ENCODE measurements around the gene RNF26. TPM values are rescaled to one million over a fixed set of nuclear protein-coding genes. Genes with fewer than 3 reads are reported as not detected.

The RNF26 gene
- total and polyA plus RNA-seq, 5 experiments from 2014 or later = 19.8 to 45.9 (median 37.0) TPM

GRCh38 chr11:119305556-119306372 lies 28.6 kb upstream of the RNF26 start:
- H3K27me3 Mint-ChIP-seq = no peaks in the 10 kb centered on the region
- peak overlapping the region; percentile 25 to 91 (median 81) for H3K4me3 Mint-ChIP-seq
- peaks cover 5 to 50% (median 13%) of the 10 kb centered on the region in 3 donors for H3K36me3 Mint-ChIP-seq
- peak in 2 of 10 donors; percentile 37 to 48 for DNase-seq
- H3K4me1 Mint-ChIP-seq = peaks cover 23 to 39% (median 31%) of the 10 kb centered on the region in 4 donors
- no peaks in the 10 kb centered on the region for H3K9me3 Mint-ChIP-seq
- peak; percentile 19 to 39 for ATAC-seq
- POLR2A ChIA-PET = interaction anchor here (0.6 to 7.8 kb wide), 5 partner anchors 15 to 99 kb away, joined by 3 to 138 read pairs (median 8); partner anchors contain the start of genes CBL, MCAM and RNF26
- H3K27ac Mint-ChIP-seq = peak overlapping the region; percentile 92 to 100 (median 99)

GRCh38 chr11:119306373-119306890 lies 27.9 kb upstream of the RNF26 start:
- POLR2A ChIA-PET = interaction anchor here (0.6 to 7.8 kb wide), 9 partner anchors 14 to 141 kb away, joined by 3 to 138 read pairs (median 4); partner anchors contain the start of genes CBL, MCAM and RNF26
- peak; percentile 93 to 97 for ATAC-seq
- Mint-ChIP-seq H3K27me3 (no peaks in the 10 kb centered on the region), H3K4me3 (peak overlapping the region; percentile 66 to 89 (median 81)), H3K9me3 (no peaks in the 10 kb centered on the region), H3K36me3 (peaks cover 5 to 43% (median 7%) of the 10 kb centered on the region in 3 donors), H3K27ac (peak overlapping the region; percentile 92 to 100 (median 99)), H3K4me1 (peaks cover 22 to 41% (median 31%) of the 10 kb centered on the region in 4 donors)
- peak in 8 of 10 donors; percentile 60 to 87 (median 78) for DNase-seq

GRCh38 chr11:119307219-119307618 lies 27.1 kb upstream of the RNF26 start:
- DNase-seq (no peak), ATAC-seq (no peak)
- Mint-ChIP-seq H3K36me3 (peaks cover 5 to 35% (median 6%) of the 10 kb centered on the region in 3 donors), H3K27me3 (no peaks in the 10 kb centered on the region), H3K4me3 (peak overlapping the region in 4 of 10 donors; percentile 24 to 87 (median 80)), H3K4me1 (peaks cover 20 to 41% (median 31%) of the 10 kb centered on the region in 4 donors), H3K27ac (peak overlapping the region; percentile 92 to 100 (median 99)), H3K9me3 (no peaks in the 10 kb centered on the region)
- POLR2A ChIA-PET = interaction anchor here (0.5 to 7.8 kb wide), 8 partner anchors 9 to 222 kb away, joined by 3 to 138 read pairs (median 4); partner anchors contain the start of genes MCAM and RNF26

GRCh38 chr11:119307974-119308373 lies 26.4 kb upstream of the RNF26 start:
- Mint-ChIP-seq H3K9me3 (no peaks in the 10 kb centered on the region), H3K4me3 (no peak overlapping the region), H3K36me3 (peaks cover 0 to 27% (median 4%) of the 10 kb centered on the region in 3 donors), H3K27ac (peak overlapping the region in 9 of 10 donors; percentile 25 to 100 (median 98)), H3K27me3 (no peaks in the 10 kb centered on the region), H3K4me1 (peaks cover 19 to 39% (median 31%) of the 10 kb centered on the region in 4 donors)
- DNase-seq (no peak), ATAC-seq (no peak)
- POLR2A ChIA-PET = interaction anchor here (0.7 to 7.8 kb wide), 4 partner anchors 10 to 223 kb away, joined by 3 to 138 read pairs (median 4); partner anchors contain the start of gene MCAM

GRCh38 chr11:119309411-119309810 lies 24.9 kb upstream of the RNF26 start:
- no peaks in the 10 kb centered on the region for H3K27me3 Mint-ChIP-seq
- DNase-seq (no peak), ATAC-seq (no peak)
- no peaks in the 10 kb centered on the region for H3K9me3 Mint-ChIP-seq
- peaks cover 16 to 37% (median 31%) of the 10 kb centered on the region in 4 donors for H3K4me1 Mint-ChIP-seq
- peaks cover 0 to 14% (median 0%) of the 10 kb centered on the region in 3 donors for H3K36me3 Mint-ChIP-seq
- H3K27ac Mint-ChIP-seq = peak overlapping the region in 9 of 10 donors; percentile 14 to 91 (median 69)
- POLR2A ChIA-PET = interaction anchor here (0.5 to 7.8 kb wide), 4 partner anchors 11 to 386 kb away, joined by 3 to 138 read pairs (median 3); partner anchors contain the start of gene MCAM
- no peak overlapping the region for H3K4me3 Mint-ChIP-seq

- Mint-ChIP-seq H3K27ac (peak overlapping the region in 8 of 10 donors; percentile 25 to 91 (median 72)), H3K36me3 (peaks cover 0 to 8% (median 0%) of the 10 kb centered on the region in 3 donors), H3K27me3 (no peaks in the 10 kb centered on the region), H3K9me3 (no peaks in the 10 kb centered on the region), H3K4me3 (no peak overlapping the region), H3K4me1 (peaks cover 15 to 36% (median 30%) of the 10 kb centered on the region in 4 donors)
- DNase-seq (no peak), ATAC-seq (no peak)
- POLR2A ChIA-PET = interaction anchor here (0.6 to 7.8 kb wide), 2 partner anchors 10 to 100 kb away, joined by 4 to 138 read pairs; partner anchors contain the start of gene MCAM
Measured at GRCh38 chr11:119309953-119310681, 24.2 kb upstream of the RNF26 start.

- Mint-ChIP-seq H3K36me3 (peaks cover 0 to 4% (median 0%) of the 10 kb centered on the region in 3 donors), H3K27ac (peak overlapping the region in 5 of 10 donors; percentile 20 to 91 (median 75)), H3K4me1 (peaks cover 10 to 34% (median 30%) of the 10 kb centered on the region in 4 donors), H3K9me3 (no peaks in the 10 kb centered on the region), H3K27me3 (peaks cover 0 to 3% (median 0%) of the 10 kb centered on the region in 5 donors), H3K4me3 (no peak overlapping the region)
- ATAC-seq (no peak), DNase-seq (no peak)
- POLR2A ChIA-PET = interaction anchor here (7.8 kb wide), 1 partner anchor 10 kb away, joined by 138 read pairs; the partner anchor contains the start of gene MCAM
Measured at GRCh38 chr11:119310682-119311052, 23.7 kb upstream of the RNF26 start.

GRCh38 chr11:119314726-119315125 lies 19.6 kb upstream of the RNF26 start:
- H3K27me3 Mint-ChIP-seq = peaks cover under 1 to 21% (median 8%) of the 10 kb centered on the region in 5 donors
- no peaks in the 10 kb centered on the region for H3K36me3 Mint-ChIP-seq
- H3K4me3 Mint-ChIP-seq = peak overlapping the region; percentile 45 to 83 (median 80)
- POLR2A ChIA-PET = interaction anchor here (0.6 to 11.7 kb wide), 5 partner anchors 8 to 171 kb away, joined by 3 to 138 read pairs (median 5); no protein-coding TSS in a partner anchor
- DNase-seq (peak in 1 of 10 donors; percentile 14), ATAC-seq (no peak)
- peak overlapping the region in 3 of 10 donors; percentile 4 to 38 (median 35) for H3K27ac Mint-ChIP-seq
- no peaks in the 10 kb centered on the region for H3K9me3 Mint-ChIP-seq
- H3K4me1 Mint-ChIP-seq = peaks cover 4 to 28% (median 24%) of the 10 kb centered on the region in 4 donors

- Mint-ChIP-seq H3K9me3 (no peaks in the 10 kb centered on the region), H3K27me3 (peaks cover 1 to 24% (median 9%) of the 10 kb centered on the region in 5 donors), H3K27ac (peak overlapping the region in 8 of 10 donors; percentile 20 to 81 (median 64)), H3K36me3 (no peaks in the 10 kb centered on the region), H3K4me1 (peaks cover 7 to 30% (median 27%) of the 10 kb centered on the region in 4 donors), H3K4me3 (peak overlapping the region; percentile 67 to 83 (median 80))
- POLR2A ChIA-PET = interaction anchor here (0.6 to 11.7 kb wide), 6 partner anchors 9 to 171 kb away, joined by 3 to 138 read pairs (median 5); no protein-coding TSS in a partner anchor
- peak in 8 of 10 donors; percentile 39 to 77 (median 58) for DNase-seq
- peak; percentile 71 to 79 for ATAC-seq
Measured at GRCh38 chr11:119315131-119316015, 19.0 kb upstream of the RNF26 start.

- Mint-ChIP-seq H3K36me3 (no peaks in the 10 kb centered on the region), H3K4me3 (peak overlapping the region; percentile 67 to 83 (median 80)), H3K27me3 (peaks cover 1 to 24% (median 9%) of the 10 kb centered on the region in 5 donors), H3K4me1 (peaks cover 7 to 29% (median 28%) of the 10 kb centered on the region in 4 donors), H3K9me3 (no peaks in the 10 kb centered on the region), H3K27ac (peak overlapping the region in 4 of 10 donors; percentile 33 to 77 (median 53))
- DNase-seq = peak in 1 of 10 donors; percentile 27
- POLR2A ChIA-PET = interaction anchor here (1.0 to 11.7 kb wide), 4 partner anchors 8 to 111 kb away, joined by 3 to 138 read pairs (median 6); no protein-coding TSS in a partner anchor
- ATAC-seq = peak in 1 of 2 donors; percentile 26
Measured at GRCh38 chr11:119316016-119316728, 18.2 kb upstream of the RNF26 start.

Data from naive thymus-derived CD8-positive, alpha-beta T cell (primary cell).